Kidney epithelial cell (primary cell): ENCODE measurements around the gene IGFBP3. TPM values are rescaled to one million over a fixed set of nuclear protein-coding genes. Genes with fewer than 3 reads are reported as not detected.
A peak's percentile ranks its signal among the peaks of the same experiment; 100 is the strongest.

ENCODE experiments used
- DNase-seq: peaks from one replicate; pipeline ENCODE4 v3.0.0-alpha.2; 2010; ENCODE audit warnings: low read depth
- H3K27me3 ChIP-seq: 2 replicates; pipeline ENCODE4 v1.6.0; 2011; ENCODE audit warnings: low read length; ENCODE audit not compliant: control insufficient read depth, insufficient read depth
- H3K36me3 ChIP-seq: 2 replicates; pipeline ENCODE4 v1.5.1; 2011; ENCODE audit warnings: low read length; ENCODE audit not compliant: control insufficient read depth, insufficient read depth
- H3K4me3 ChIP-seq: 2 replicates; pipeline ENCODE4 v1.5.1; 2011; ENCODE audit warnings: low read depth, mild to moderate bottlenecking, control low read depth, low read length
- total RNA-seq: library from RNA; depleted of rRNA; stranded (reverse); fragments of >200 nt; gene quantifications from 2 replicates; pipeline ENCODE4 v1.2.3, GENCODE V29; 2015
- TF ChIP-seq, protein P1 (sequence below): IDR thresholded peaks from 2 replicates; pipeline ENCODE4 v1.5.1; 2011; ENCODE audit warnings: mild to moderate bottlenecking, moderate library complexity, low read length, control low read depth, inconsistent platforms; ENCODE audit not compliant: insufficient read depth, poor library complexity, severe bottlenecking

The IGFBP3 gene
- total RNA-seq, 1 donor from 2014 or later, result 152 TPM

DNA sequence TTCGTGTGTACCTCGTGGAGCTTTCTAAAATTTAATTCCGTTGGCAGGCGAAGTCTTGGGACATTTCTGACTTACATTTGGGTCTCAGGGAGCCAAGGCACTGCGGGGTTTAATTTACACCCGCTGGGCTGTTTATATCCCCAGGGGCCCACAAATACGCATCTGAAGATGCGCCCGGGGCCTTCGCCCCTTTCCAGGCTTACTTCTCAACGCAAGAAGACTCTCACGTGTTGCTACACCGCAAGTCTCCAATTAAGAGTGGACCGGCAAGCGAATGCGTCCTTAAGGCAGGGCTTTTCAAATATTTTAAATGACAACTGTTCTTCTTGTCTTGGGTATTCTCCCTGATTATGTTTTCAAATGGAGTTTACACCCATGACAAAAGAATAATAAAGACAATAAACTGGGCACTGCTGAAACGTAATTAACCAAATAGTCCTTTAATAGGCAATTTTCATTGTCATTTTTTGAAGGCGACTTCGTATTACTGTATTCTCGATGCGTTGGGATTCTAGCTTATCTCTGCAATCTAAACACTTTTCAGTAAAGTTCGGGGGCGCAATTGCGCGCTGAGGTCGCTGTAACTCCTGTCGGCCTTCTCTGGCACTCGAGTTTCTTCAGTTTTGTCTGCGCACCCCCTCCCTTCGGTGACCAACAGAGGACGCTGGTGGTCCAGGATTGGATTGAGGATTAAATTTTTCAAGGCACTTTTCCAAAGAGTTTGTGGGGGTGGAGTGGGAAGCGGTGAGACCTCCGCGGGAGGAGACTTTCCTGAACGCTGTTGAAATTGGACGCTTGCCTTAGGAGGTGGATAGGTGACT lies 837 bp upstream of the IGFBP3 start:
- TF ChIP-seq, protein P1, sequence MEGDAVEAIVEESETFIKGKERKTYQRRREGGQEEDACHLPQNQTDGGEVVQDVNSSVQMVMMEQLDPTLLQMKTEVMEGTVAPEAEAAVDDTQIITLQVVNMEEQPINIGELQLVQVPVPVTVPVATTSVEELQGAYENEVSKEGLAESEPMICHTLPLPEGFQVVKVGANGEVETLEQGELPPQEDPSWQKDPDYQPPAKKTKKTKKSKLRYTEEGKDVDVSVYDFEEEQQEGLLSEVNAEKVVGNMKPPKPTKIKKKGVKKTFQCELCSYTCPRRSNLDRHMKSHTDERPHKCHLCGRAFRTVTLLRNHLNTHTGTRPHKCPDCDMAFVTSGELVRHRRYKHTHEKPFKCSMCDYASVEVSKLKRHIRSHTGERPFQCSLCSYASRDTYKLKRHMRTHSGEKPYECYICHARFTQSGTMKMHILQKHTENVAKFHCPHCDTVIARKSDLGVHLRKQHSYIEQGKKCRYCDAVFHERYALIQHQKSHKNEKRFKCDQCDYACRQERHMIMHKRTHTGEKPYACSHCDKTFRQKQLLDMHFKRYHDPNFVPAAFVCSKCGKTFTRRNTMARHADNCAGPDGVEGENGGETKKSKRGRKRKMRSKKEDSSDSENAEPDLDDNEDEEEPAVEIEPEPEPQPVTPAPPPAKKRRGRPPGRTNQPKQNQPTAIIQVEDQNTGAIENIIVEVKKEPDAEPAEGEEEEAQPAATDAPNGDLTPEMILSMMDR, result peak; percentile 99
- no peak for DNase-seq

DNA sequence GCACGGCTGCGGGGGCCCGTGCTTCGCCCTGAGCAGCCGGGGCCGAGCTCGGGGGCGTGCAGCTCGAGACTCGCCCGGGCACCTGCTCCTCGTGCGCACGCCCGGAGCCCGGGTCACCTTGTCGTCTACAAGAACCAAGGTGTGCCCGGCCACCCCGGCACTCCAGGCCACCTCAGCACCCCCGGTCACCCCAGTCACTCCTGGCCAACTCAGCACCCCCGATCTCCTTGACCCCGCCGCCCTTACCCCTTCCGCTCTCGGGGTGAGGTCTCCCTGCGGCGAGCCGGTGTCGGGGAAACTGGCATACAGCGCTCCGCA lies 268 bp upstream of the IGFBP3 start:
- TF ChIP-seq, protein P1, result no peak
- no peaks in the 10 kb centered on the region for H3K36me3 ChIP-seq
- peak overlapping the region; percentile 46 for H3K4me3 ChIP-seq
- peaks cover 16% of the 10 kb centered on the region for H3K27me3 ChIP-seq
- DNase-seq, result no peak

More for the DNA sequence above, 837 bp upstream of the IGFBP3 start:
- peak overlapping the region; percentile 46 for H3K4me3 ChIP-seq
- no peaks in the 10 kb centered on the region for H3K36me3 ChIP-seq
- peaks cover 16% of the 10 kb centered on the region for H3K27me3 ChIP-seq

- Histone ChIP-seq H3K4me3 (peak overlapping the region; percentile 46), H3K36me3 (no peaks in the 10 kb centered on the region), H3K27me3 (peaks cover 16% of the 10 kb centered on the region)
- DNase-seq, result no peak
- TF ChIP-seq, protein P1, result no peak
Measured at GRCh38 chr7:45919993-45920459, 1.0 kb downstream of the IGFBP3 start.

DNA sequence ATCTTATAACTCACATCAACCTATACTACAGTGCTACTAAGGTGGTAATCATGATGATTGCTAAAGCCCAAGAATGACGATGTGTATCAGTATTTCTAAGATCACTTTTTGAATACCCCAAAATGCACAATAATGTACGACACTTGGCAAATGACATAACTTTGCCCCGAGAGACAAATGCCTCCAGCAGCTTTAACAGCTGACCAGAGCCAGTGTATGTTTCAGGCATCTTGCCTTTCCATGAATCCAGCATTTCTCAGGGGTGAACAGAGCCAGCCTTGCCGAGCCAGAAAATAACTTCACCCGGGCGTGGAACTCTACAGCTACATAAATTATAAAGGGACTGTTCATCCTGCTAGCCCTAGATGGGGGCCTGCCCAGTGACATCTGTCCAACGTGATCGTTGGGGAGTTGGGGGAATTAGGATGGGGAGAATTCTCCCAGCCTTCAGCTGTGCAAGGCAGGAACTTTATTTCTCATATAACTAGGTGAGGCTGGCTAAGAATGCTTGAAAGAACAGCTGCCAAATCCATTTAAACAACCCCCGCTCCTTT lies 1.8 kb downstream of the IGFBP3 start:
- Histone ChIP-seq H3K4me3 (peak overlapping the region; percentile 46), H3K27me3 (peaks cover 16% of the 10 kb centered on the region), H3K36me3 (no peaks in the 10 kb centered on the region)
- DNase-seq, result no peak
- TF ChIP-seq, protein P1, result no peak

DNA sequence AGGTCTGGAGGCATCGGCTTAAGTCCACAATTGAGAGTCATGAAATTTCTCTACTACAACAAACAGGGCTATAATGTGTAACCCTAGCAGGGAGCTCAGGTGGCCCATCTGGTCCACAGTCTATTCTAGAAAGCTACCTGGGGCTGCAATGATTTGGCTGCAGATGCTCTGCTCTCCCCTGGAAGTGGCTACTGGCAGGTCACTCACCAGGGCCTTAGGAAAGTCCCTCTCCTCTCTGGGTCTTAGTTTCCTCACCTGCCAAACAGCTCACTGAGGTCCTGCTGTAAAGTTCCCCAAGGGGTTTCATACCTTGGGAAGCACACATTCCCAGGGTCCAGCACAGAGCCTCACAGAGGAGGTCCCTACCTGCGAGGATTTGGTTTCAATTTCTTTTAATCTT lies 2.5 kb downstream of the IGFBP3 start:
- TF ChIP-seq, protein P1, result no peak
- H3K27me3 ChIP-seq, result peaks cover 16% of the 10 kb centered on the region
- no peak for DNase-seq
- no peaks in the 10 kb centered on the region for H3K36me3 ChIP-seq
- H3K4me3 ChIP-seq, result no peak overlapping the region

- TF ChIP-seq, protein P1, result peak; percentile 94
Measured at GRCh38 chr7:45917658-45918057, 3.4 kb downstream of the IGFBP3 start.

More at GRCh38 chr7:45917658-45918057, 3.4 kb downstream of the IGFBP3 start:
- Histone ChIP-seq H3K4me3 (no peak overlapping the region), H3K36me3 (no peaks in the 10 kb centered on the region), H3K27me3 (peaks cover 16% of the 10 kb centered on the region)
- no peak for DNase-seq
